K562 (cell line): ENCODE data around the gene PLD6. TPM values are rescaled to one million over a fixed set of nuclear protein-coding genes. Genes with fewer than 3 reads are reported as not detected.

Source experiments
- ATAC-seq: fragments of 200-7000 bp; cut with Tn5 transposase; 3 replicates; pipeline ENCODE4 v1.9.1; 2020; ENCODE audit warnings: moderate library complexity
- BruUV-seq: library from RNA; stranded (reverse); fragments of 400-500 nt; replicated peaks from 2 replicates; lab custom pipeline; 2021; lab: Mats Ljungman, UMichigan
- CTCF ChIA-PET: fragments of 300-600 bp; formaldehyde crosslinking; extraction: SDS; loops from one replicate; lab custom pipeline; 2021; ENCODE audit warnings: low intra/inter-chr PET ratio; lab: Yijun Ruan, JAX
- POLR2A ChIA-PET: fragments of 300-600, 350-650 bp; sonication (Branson Sonifier 250); formaldehyde crosslinking; extraction: SDS; loops from one replicate; lab custom pipeline; 2021; ENCODE audit warnings: antibody characterized with exemption, inconsistent platforms; lab: Yijun Ruan, JAX
- DNase-seq, 4 experiments: peaks; one replicate each; pipeline versions ENCODE4 v3.0.0 to v3.0.0-alpha.2; 2011 to 2018; ENCODE audit warnings: low spot score in 3 of 4, mixed read lengths in 3 of 4; ENCODE audit errors: extremely low read depth in 1 of 4
- FAIRE-seq: peaks from 2 replicates; lab custom pipeline; 2011; peaks lifted over from hg19 to GRCh38; lab: Jason Lieb, UNC
- H2AFZ ChIP-seq: 2 replicates; pipeline ENCODE4 v1.6.0; 2011; ENCODE audit warnings: low read depth, low read length, control low read depth, inconsistent platforms
- H3K27ac ChIP-seq: fragments of 200-600 bp; 3 replicates; pipeline ENCODE4 v1.8.0; 2011; ENCODE audit warnings: low read depth, mild to moderate bottlenecking, control low read depth, inconsistent platforms, low read length, moderate library complexity, mixed read lengths; ENCODE audit errors: extremely low read depth
- H3K27me3 ChIP-seq, 2 experiments: fragments of 300-600 bp in 1 of 2; 2 replicates in 1 of 2; 3 replicates in 1 of 2; pipeline versions ENCODE4 v1.6.0 to v1.8.0; 2011; ENCODE audit warnings: inconsistent platforms in 2 of 2, low read length in 2 of 2, mild to moderate bottlenecking in 1 of 2, mixed read lengths in 1 of 2, moderate library complexity in 1 of 2; ENCODE audit not compliant: control insufficient read depth in 2 of 2, insufficient read depth in 2 of 2
- H3K36me3 ChIP-seq: fragments of 300-600 bp; 3 replicates; pipeline ENCODE4 v1.8.0; 2011; ENCODE audit warnings: mild to moderate bottlenecking, low read length, inconsistent platforms; ENCODE audit not compliant: control insufficient read depth, insufficient read depth
- H3K4me1 ChIP-seq, 2 experiments: fragments of 200-600 bp in 1 of 2; replicated peaks in 1 of 2; 2 replicates in 1 of 2; 3 replicates in 1 of 2; pipeline versions ENCODE4 v1.5.1 to v1.8.0; 2011; ENCODE audit warnings: inconsistent platforms in 2 of 2, low read length in 2 of 2, mild to moderate bottlenecking in 1 of 2, mixed read lengths in 1 of 2, moderate library complexity in 1 of 2; ENCODE audit not compliant: control insufficient read depth in 2 of 2, insufficient read depth in 2 of 2
- H3K4me2 ChIP-seq: 2 replicates; pipeline ENCODE4 v1.6.1; 2011; ENCODE audit warnings: low read length, control low read depth, inconsistent platforms, mixed read lengths; ENCODE audit not compliant: insufficient read depth
- H3K4me3 ChIP-seq: fragments of 200-600 bp; sonication (generic), shearing (Covaris generic); 2 replicates; pipeline ENCODE4 v1.5.1; 2016; ENCODE audit warnings: control low read depth, inconsistent platforms
- H3K79me2 ChIP-seq: fragments of 200-600 bp; 3 replicates; pipeline ENCODE4 v1.8.0; 2011; ENCODE audit warnings: low read length, inconsistent platforms; ENCODE audit not compliant: control insufficient read depth, insufficient read depth
- H3K9ac ChIP-seq, 2 experiments: 2 replicates each; pipeline versions ENCODE4 v1.6.0 to v1.6.1; 2011; ENCODE audit warnings: low read depth in 2 of 2, low read length in 2 of 2, control low read depth in 1 of 2, inconsistent platforms in 1 of 2, mild to moderate bottlenecking in 1 of 2, mixed read lengths in 1 of 2; ENCODE audit not compliant: insufficient read depth in 1 of 2
- H3K9me1 ChIP-seq: one replicate; pipeline ENCODE4 v1.6.0; 2011; ENCODE audit warnings: inconsistent platforms, mild to moderate bottlenecking, low read length, moderate library complexity; ENCODE audit not compliant: control insufficient read depth, insufficient read depth
- H3K9me3 ChIP-seq: replicated peaks from 2 replicates; pipeline ENCODE4 v1.5.1; 2011; ENCODE audit warnings: low read depth, low read length, inconsistent platforms; ENCODE audit not compliant: control insufficient read depth, insufficient read depth
- H4K20me1 ChIP-seq: replicated peaks from 2 replicates; pipeline ENCODE4 v1.6.1; 2011; ENCODE audit warnings: low read length, inconsistent platforms, mixed read lengths; ENCODE audit not compliant: control insufficient read depth, insufficient read depth
- CBFA2T3 ChIP-seq: fragments of 450-650 bp; IDR thresholded peaks from 2 replicates; pipeline ENCODE4 v1.6.1; 2017
- CREM ChIP-seq: IDR thresholded peaks from 2 replicates; pipeline ENCODE4 v1.6.1; 2014; ENCODE audit warnings: antibody characterized with exemption, low read depth
- JUN ChIP-seq, 2 experiments: sonication (generic) in 1 of 2; formaldehyde crosslinking in 1 of 2; IDR thresholded peaks; 2 replicates each; pipeline versions ENCODE4 v1.6.1 to v1.8.0; 2012 to 2022; ENCODE audit warnings: borderline replicate concordance in 2 of 2, mild to moderate bottlenecking in 2 of 2, improper control_type of control experiment in 1 of 2, low read depth in 1 of 2, low read length in 1 of 2, missing genetic modification reagents in 1 of 2
- KAT2B ChIP-seq: IDR thresholded peaks from one replicate; pipeline ENCODE4 v1.6.1; 2012; ENCODE audit warnings: low read depth, mild to moderate bottlenecking, control low read depth, inconsistent platforms, low read length, moderate library complexity
- KLF1 ChIP-seq: fragments of 450-650 bp; IDR thresholded peaks from 2 replicates; pipeline ENCODE4 v1.6.1; 2016; ENCODE audit warnings: missing genetic modification characterization, missing compliant biosample characterization
- NFRKB ChIP-seq: fragments of 450-650 bp; IDR thresholded peaks from 2 replicates; pipeline ENCODE4 v1.6.1; 2016; ENCODE audit warnings: low read depth
- NR1H2 ChIP-seq: sonication (generic); formaldehyde crosslinking; IDR thresholded peaks from 2 replicates; pipeline ENCODE4 v1.4.0; 2020; ENCODE audit warnings: mild to moderate bottlenecking, missing genetic modification reagents
- OTX1 ChIP-seq: fragments of 450-650 bp; formaldehyde crosslinking; IDR thresholded peaks from 2 replicates; pipeline ENCODE4 v1.4.0; 2022; ENCODE audit warnings: mild to moderate bottlenecking
- PRMT5 ChIP-seq: sonication (generic); formaldehyde crosslinking; IDR thresholded peaks from 2 replicates; pipeline ENCODE4 v1.5.0; 2020; ENCODE audit warnings: missing genetic modification reagents
- RBM14 ChIP-seq: fragments of 200-400 bp; formaldehyde crosslinking; IDR thresholded peaks from 2 replicates; pipeline ENCODE4 v1.6.1; 2018; ENCODE audit warnings: low read depth, mild to moderate bottlenecking, low read length, moderate library complexity, borderline replicate concordance; ENCODE audit not compliant: insufficient read depth
- SRSF3 ChIP-seq: fragments of 200-400 bp; formaldehyde crosslinking; IDR thresholded peaks from 2 replicates; pipeline ENCODE4 v1.6.1; 2016; ENCODE audit warnings: mild to moderate bottlenecking, low read length, moderate library complexity; ENCODE audit not compliant: insufficient read depth
- STAG1 ChIP-seq: sonication (generic); formaldehyde crosslinking; IDR thresholded peaks from 2 replicates; pipeline ENCODE4 v1.5.0; 2020; ENCODE audit warnings: missing genetic modification reagents, borderline replicate concordance
- ZC3H8 ChIP-seq: fragments of 450-650 bp; IDR thresholded peaks from 2 replicates; pipeline ENCODE4 v1.6.1; 2017
- ZNF143 ChIP-seq: sonication (generic); formaldehyde crosslinking; IDR thresholded peaks from 2 replicates; pipeline ENCODE4 v1.9.0; 2022; ENCODE audit warnings: mild to moderate bottlenecking, missing genetic modification reagents
- WGBS: fragments of 100-300 bp; shearing (Covaris generic); methylation state at CpG from one replicate; pipeline ENCODE4 v1.1.6; 2016; ENCODE audit warnings: low coverage, mixed read lengths; ENCODE audit not compliant: insufficient coverage; ENCODE audit errors: missing lambda C conversion rate; 5-methylcytosine and 5-hydroxymethylcytosine counted together
- in situ Hi-C: fragments of 300-500 bp; cut with MboI; formaldehyde crosslinking; loops from 4 replicates; pipeline ENCODE4 v1.15.0; 2018; ENCODE audit warnings: inconsistent platforms, mixed read lengths
- intact Hi-C: fragments of 100-400 bp; cut with micrococcal nuclease; formaldehyde crosslinking; loops from 2 replicates; pipeline ENCODE4 v1.14.2; 2022
- polyA plus RNA-seq, 8 experiments: library from polyadenylated mRNA; depleted of rRNA in 4 of 8; stranded (reverse) in 5 of 8; unstranded in 3 of 8; fragments of >200 nt; fragmentation: Nextera tagmentation in 2 of 8; fragmentation: Illumina TruSeq in 1 of 8; extraction: Ambion mirVana in 2 of 8; extraction: Trizol in 1 of 8; gene quantifications; 2 replicates each; pipeline versions ENCODE4 v1.2.1 to v1.2.3, GENCODE V29; 2011 to 2014; ENCODE audit warnings: inconsistent platforms in 1 of 8, missing spikeins in 1 of 8
- total RNA-seq, 7 experiments: library from RNA; depleted of rRNA in 6 of 7; stranded (reverse); fragments of >200 nt in 6 of 7; fragmentation: Illumina TruSeq in 2 of 7; extraction: Trizol in 2 of 7; gene quantifications; 2 replicates each; pipeline versions ENCODE4 v1.2.1 to v1.2.3, GENCODE V29; 2011 to 2021; ENCODE audit warnings: low replicate concordance in 1 of 7
- TF ChIP-seq, protein P1 (sequence below), 2 experiments: fragments of 250-450 bp in 1 of 2; fragments of 450-650 bp in 1 of 2; sonication (Bioruptor Pico) in 1 of 2; IDR thresholded peaks; 2 replicates each; pipeline versions ENCODE4 v1.6.1 to v1.8.0; 2016 to 2021; ENCODE audit warnings: mild to moderate bottlenecking in 2 of 2, moderate library complexity in 2 of 2, missing compliant biosample characterization in 1 of 2, missing genetic modification characterization in 1 of 2
- TF ChIP-seq, protein P2 (sequence below): fragments of 450-650 bp; conservative IDR thresholded peaks from 2 replicates; pipeline ENCODE4 v1.6.1; 2016; ENCODE audit warnings: missing genetic modification characterization, low read depth, mild to moderate bottlenecking, control low read depth, missing compliant biosample characterization
- TF ChIP-seq, protein P3 (sequence below): fragments of 250-450 bp; sonication (Bioruptor Pico); IDR thresholded peaks from 2 replicates; pipeline ENCODE4 v1.5.0; 2021
- TF ChIP-seq, protein P4 (sequence below): fragments of 250-450 bp; sonication (Bioruptor Pico); IDR thresholded peaks from 2 replicates; pipeline ENCODE4 v1.4.0; 2020; ENCODE audit warnings: mild to moderate bottlenecking

The PLD6 gene
- total and polyA plus RNA-seq, 9 of the 15 experiments (the other 6 are each of a cell fraction or from before 2014, with no cell fraction given) = 3.6 to 15.6 (median 10.0) TPM

DNA sequence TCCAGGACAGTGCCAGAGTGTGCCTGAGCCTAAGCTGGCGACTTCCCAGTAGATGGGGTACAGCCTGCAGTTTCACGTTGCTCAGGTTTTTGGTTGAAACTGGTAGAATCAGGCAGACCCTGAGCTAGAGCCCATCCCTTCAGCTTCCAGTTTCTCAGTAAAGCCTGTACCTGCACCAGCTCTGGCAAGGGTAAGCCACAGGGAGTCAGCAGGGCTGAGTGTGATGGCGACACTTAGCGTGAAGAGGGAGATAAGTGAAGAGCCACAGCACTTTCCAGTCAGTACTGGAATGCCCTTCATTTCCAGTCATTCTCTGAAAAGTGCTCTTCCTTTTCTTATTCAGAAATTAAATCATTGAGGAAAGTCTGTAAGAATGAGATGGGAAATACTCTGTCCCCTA, 22.4 kb downstream of the PLD6 start:
- no peaks in the 10 kb centered on the region for H3K9me1 ChIP-seq
- H3K9me3 ChIP-seq = no peaks in the 10 kb centered on the region
- intact Hi-C loops = no loop called here
- CTCF ChIA-PET = no interaction called here
- no peaks in the 10 kb centered on the region; a peak in 1 of 5 replicates for H3K4me1 ChIP-seq
- H3K4me3 ChIP-seq = no peak overlapping the region
- H3K27ac ChIP-seq = no peak overlapping the region
- FAIRE-seq (no peak), DNase-seq (no peak), ATAC-seq (no peak)
- H3K9ac ChIP-seq = no peak overlapping the region
- POLR2A ChIA-PET = interaction anchor here (0.9 kb wide), 1 partner anchor 16 kb away, joined by 3 read pairs; no protein-coding TSS in a partner anchor
- no peak overlapping the region for H3K4me2 ChIP-seq
- in situ Hi-C loops = no loop called here
- no TSS peak for BruUV-seq
- no peaks in the 10 kb centered on the region for H4K20me1 ChIP-seq
- 85% methylated on average over 4 of the region's 4 CpGs for WGBS
- H3K79me2 ChIP-seq = no peaks in the 10 kb centered on the region
- no peak overlapping the region for H2AFZ ChIP-seq
- TF ChIP-seq, protein P1, sequence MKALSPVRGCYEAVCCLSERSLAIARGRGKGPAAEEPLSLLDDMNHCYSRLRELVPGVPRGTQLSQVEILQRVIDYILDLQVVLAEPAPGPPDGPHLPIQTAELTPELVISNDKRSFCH (CRISPR knock-in tag; IDR thresholded peaks at IDR 0.05) = no peak
- TF ChIP-seq, protein P1 (tag; IDR thresholded peaks at IDR 0.05) = no peak
- TF ChIP-seq PRMT5 (CRISPR knock-in tag) = no peak
- no peak for TF ChIP-seq CREM
- TF ChIP-seq, protein P2, sequence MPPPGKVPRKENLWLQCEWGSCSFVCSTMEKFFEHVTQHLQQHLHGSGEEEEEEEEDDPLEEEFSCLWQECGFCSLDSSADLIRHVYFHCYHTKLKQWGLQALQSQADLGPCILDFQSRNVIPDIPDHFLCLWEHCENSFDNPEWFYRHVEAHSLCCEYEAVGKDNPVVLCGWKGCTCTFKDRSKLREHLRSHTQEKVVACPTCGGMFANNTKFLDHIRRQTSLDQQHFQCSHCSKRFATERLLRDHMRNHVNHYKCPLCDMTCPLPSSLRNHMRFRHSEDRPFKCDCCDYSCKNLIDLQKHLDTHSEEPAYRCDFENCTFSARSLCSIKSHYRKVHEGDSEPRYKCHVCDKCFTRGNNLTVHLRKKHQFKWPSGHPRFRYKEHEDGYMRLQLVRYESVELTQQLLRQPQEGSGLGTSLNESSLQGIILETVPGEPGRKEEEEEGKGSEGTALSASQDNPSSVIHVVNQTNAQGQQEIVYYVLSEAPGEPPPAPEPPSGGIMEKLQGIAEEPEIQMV (tag) = no peak
- TF ChIP-seq, protein P3, sequence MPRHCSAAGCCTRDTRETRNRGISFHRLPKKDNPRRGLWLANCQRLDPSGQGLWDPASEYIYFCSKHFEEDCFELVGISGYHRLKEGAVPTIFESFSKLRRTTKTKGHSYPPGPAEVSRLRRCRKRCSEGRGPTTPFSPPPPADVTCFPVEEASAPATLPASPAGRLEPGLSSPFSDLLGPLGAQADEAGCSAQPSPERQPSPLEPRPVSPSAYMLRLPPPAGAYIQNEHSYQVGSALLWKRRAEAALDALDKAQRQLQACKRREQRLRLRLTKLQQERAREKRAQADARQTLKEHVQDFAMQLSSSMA = no peak
- no peak for TF ChIP-seq KAT2B
- TF ChIP-seq SRSF3 = no peak
- no peak for TF ChIP-seq OTX1 (CRISPR knock-in tag)
- no peak for TF ChIP-seq NR1H2 (CRISPR knock-in tag)
- TF ChIP-seq KLF1 = no peak
- no peak for TF ChIP-seq NFRKB
- no peak for TF ChIP-seq ZC3H8
- TF ChIP-seq, protein P4, sequence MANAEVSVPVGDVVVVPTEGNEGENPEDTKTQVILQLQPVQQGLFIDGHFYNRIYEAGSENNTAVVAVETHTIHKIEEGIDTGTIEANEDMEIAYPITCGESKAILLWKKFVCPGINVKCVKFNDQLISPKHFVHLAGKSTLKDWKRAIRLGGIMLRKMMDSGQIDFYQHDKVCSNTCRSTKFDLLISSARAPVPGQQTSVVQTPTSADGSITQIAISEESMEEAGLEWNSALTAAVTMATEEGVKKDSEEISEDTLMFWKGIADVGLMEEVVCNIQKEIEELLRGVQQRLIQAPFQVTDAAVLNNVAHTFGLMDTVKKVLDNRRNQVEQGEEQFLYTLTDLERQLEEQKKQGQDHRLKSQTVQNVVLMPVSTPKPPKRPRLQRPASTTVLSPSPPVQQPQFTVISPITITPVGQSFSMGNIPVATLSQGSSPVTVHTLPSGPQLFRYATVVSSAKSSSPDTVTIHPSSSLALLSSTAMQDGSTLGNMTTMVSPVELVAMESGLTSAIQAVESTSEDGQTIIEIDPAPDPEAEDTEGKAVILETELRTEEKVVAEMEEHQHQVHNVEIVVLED (CRISPR knock-in tag) = no peak
- no peak for TF ChIP-seq STAG1
- TF ChIP-seq CBFA2T3 = no peak
- no peak for TF ChIP-seq JUN (IDR thresholded peaks at IDR 0.05; ENCODE audit: borderline replicate concordance, low read depth, low read length)
- TF ChIP-seq JUN (CRISPR knock-in tag; IDR thresholded peaks at IDR 0.05; ENCODE audit: borderline replicate concordance) = no peak
- no peak for TF ChIP-seq RBM14
- no peak for TF ChIP-seq ZNF143 (CRISPR knock-in tag)
- no peaks in the 10 kb centered on the region for H3K27me3 ChIP-seq
- H3K36me3 ChIP-seq = peaks cover 29% of the 10 kb centered on the region; the same call in 2 of the 3 replicates
